ENCODE data around the gene WDFY1.
"Not testable (repeated sequence)": the region's sequence is repeated elsewhere in the genome, so short reads cannot be mapped to it uniquely, and the experiment has no call there.

WDFY1 gene

DNA sequence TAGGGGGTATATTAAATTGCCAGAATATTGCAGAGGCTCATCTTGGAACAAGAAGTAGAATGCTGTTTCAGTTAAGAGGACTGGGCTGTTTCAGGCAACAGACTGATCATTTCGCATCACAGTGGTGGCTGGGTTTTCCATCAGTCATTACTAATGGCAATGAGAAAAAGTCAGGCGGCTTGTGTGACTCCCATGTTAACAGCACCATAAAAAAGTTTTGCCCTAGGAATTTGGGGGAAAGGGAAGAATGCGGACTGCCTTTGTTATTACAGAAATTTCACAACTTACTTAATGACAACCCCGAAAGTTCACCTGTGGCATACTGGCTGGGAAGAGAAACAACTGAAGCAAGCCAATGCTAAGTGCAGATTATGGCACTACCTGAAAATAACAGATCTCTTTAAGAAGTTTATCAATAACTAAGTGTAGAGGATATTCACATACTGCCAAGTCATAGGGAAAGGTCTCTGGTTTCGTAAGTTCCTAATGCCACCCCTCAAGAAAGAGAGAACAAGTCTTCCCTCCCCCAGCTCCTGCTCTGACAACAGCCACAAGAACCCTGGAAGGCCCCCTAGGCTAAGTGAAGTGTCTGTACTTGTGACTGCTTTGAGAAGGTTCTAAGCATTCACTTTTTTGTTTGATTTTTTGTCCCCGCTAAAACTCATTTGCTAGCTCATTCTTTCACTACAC is 67.3 kb downstream of the WDFY1 start:
- Histone ChIP-seq H4K20me1 (ENCODE audit: control insufficient read depth, insufficient read depth, low read depth, low read length) (no peaks in the 10 kb centered on the region), H3K4me1 (ENCODE audit: control insufficient read depth, low read length) (no peaks in the 10 kb centered on the region), H3K4me2 (ENCODE audit: low read length) (no peak overlapping the region), H3F3A (ENCODE audit: control insufficient read depth, insufficient read depth) (no peaks in the 10 kb centered on the region), H3K27me3 (ENCODE audit: control insufficient read depth, low read length) (no peaks in the 10 kb centered on the region), H3K27ac (ENCODE audit: low read depth, low read length) (no peak overlapping the region), H3K9me3 (ENCODE audit: control insufficient read depth, insufficient read depth, low read length) (no peaks in the 10 kb centered on the region), H3K4me3 (ENCODE audit: low read length) (no peak overlapping the region), H3K79me2 (ENCODE audit: control insufficient read depth, low read length) (no peaks in the 10 kb centered on the region), H3K9me2 (replicated peaks; ENCODE audit: control insufficient read depth, low read length) (no peaks in the 10 kb centered on the region), H3K36me3 (ENCODE audit: control insufficient read depth, low read length) (no peaks in the 10 kb centered on the region)
- no peak for TF ChIP-seq EZH2phosphoT487 (IDR thresholded peaks at IDR 0.05; ENCODE audit: borderline replicate concordance, low read length)
- TF ChIP-seq, protein P1, sequence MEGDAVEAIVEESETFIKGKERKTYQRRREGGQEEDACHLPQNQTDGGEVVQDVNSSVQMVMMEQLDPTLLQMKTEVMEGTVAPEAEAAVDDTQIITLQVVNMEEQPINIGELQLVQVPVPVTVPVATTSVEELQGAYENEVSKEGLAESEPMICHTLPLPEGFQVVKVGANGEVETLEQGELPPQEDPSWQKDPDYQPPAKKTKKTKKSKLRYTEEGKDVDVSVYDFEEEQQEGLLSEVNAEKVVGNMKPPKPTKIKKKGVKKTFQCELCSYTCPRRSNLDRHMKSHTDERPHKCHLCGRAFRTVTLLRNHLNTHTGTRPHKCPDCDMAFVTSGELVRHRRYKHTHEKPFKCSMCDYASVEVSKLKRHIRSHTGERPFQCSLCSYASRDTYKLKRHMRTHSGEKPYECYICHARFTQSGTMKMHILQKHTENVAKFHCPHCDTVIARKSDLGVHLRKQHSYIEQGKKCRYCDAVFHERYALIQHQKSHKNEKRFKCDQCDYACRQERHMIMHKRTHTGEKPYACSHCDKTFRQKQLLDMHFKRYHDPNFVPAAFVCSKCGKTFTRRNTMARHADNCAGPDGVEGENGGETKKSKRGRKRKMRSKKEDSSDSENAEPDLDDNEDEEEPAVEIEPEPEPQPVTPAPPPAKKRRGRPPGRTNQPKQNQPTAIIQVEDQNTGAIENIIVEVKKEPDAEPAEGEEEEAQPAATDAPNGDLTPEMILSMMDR (IDR thresholded peaks at IDR 0.05; ENCODE audit: low read depth, low read length, poor library complexity, severe bottlenecking), result no peak

DNA sequence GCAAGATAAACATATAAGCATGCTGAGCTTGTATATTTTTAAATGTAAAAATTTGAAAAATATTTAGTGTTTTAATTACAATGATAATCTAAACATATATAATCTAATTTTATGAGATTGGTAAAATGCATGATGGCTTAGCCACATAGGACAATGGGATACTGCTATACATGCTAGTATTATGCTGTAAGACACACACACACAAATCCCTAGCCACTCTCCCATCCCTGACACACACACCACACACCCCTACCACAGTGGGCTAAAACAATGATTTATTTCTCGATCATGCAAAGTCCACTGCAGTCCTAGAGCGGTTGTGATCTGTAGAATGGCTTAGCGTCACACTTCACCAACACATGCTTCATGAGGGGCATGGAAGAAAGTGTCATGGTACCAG is 71.5 kb downstream of the WDFY1 start:
- no peak overlapping the region for H3K4me2 ChIP-seq (ENCODE audit: low read length)
- H3K36me3 ChIP-seq (ENCODE audit: control insufficient read depth, low read length), result no peaks in the 10 kb centered on the region
- H3F3A ChIP-seq (ENCODE audit: control insufficient read depth, insufficient read depth), result no peaks in the 10 kb centered on the region

DNA sequence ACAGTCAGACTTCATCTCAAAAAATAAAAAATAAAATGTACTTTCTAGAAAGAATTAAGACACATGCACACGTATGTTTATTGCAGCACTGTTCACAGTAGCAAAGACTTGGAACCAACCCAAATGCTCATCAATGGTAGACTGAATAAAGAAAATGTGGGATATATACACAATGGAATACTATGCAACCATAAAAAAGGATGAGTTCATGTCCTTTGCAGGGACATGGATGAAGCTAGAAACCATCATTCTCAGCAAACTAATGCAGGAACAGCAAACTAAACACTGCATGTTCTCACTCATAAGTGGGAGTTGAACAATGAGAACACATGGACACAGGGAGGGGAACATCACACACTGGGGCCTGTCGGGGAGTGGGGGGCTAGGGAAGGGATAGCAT is 72.4 kb downstream of the WDFY1 start:
- H3K36me3 ChIP-seq (ENCODE audit: control insufficient read depth, low read length); H3K27ac ChIP-seq (ENCODE audit: low read depth, low read length); H3K27me3 ChIP-seq (ENCODE audit: control insufficient read depth, low read length); H3K4me1 ChIP-seq (ENCODE audit: control insufficient read depth, low read length); H3K79me2 ChIP-seq (ENCODE audit: control insufficient read depth, low read length); H4K20me1 ChIP-seq (ENCODE audit: control insufficient read depth, insufficient read depth, low read depth, low read length); H3K9me2 ChIP-seq (replicated peaks; ENCODE audit: control insufficient read depth, low read length); H3F3A ChIP-seq (ENCODE audit: control insufficient read depth, insufficient read depth); H3K4me3 ChIP-seq (ENCODE audit: low read length); H3K9me3 ChIP-seq (ENCODE audit: control insufficient read depth, insufficient read depth, low read length); H3K4me2 ChIP-seq (ENCODE audit: low read length): not testable (repeated sequence)

More for the DNA sequence above, 71.5 kb downstream of the WDFY1 start:
- no peak overlapping the region for H3K27ac ChIP-seq (ENCODE audit: low read depth, low read length)
- no peak for TF ChIP-seq EZH2phosphoT487 (IDR thresholded peaks at IDR 0.05; ENCODE audit: borderline replicate concordance, low read length)
- TF ChIP-seq, protein P1 (IDR thresholded peaks at IDR 0.05; ENCODE audit: low read depth, low read length, poor library complexity, severe bottlenecking), result no peak
- no peaks in the 10 kb centered on the region for H3K9me3 ChIP-seq (ENCODE audit: control insufficient read depth, insufficient read depth, low read length)
- H3K4me3 ChIP-seq (ENCODE audit: low read length), result no peak overlapping the region
- no peaks in the 10 kb centered on the region for H4K20me1 ChIP-seq (ENCODE audit: control insufficient read depth, insufficient read depth, low read depth, low read length)
- no peaks in the 10 kb centered on the region for H3K4me1 ChIP-seq (ENCODE audit: control insufficient read depth, low read length)
- H3K9me2 ChIP-seq (replicated peaks; ENCODE audit: control insufficient read depth, low read length), result no peaks in the 10 kb centered on the region
- no peaks in the 10 kb centered on the region for H3K27me3 ChIP-seq (ENCODE audit: control insufficient read depth, low read length)
- H3K79me2 ChIP-seq (ENCODE audit: control insufficient read depth, low read length), result no peaks in the 10 kb centered on the region

DNA sequence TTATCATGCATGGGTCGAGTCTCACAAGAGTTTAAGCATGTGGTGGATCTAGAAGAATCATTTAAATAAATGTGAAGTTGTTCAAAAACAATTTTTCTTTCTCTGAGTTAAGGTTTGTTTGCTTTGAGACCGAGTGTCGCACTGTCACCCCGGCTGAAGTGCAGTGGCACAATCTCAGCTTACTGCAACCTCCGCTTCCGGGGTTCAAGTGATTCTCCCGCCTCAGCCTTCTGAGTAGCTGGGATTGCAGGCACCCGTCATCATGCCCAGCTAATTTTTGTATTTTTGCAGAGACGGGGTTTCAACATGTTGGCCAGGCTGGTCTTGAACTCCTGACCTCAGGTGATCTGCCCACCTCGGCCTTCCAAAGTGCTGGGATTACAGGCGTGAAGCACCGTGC is 73.5 kb downstream of the WDFY1 start:
- not testable (repeated sequence) for H3K4me2 ChIP-seq (ENCODE audit: low read length); H3K4me1 ChIP-seq (ENCODE audit: control insufficient read depth, low read length)

More for the DNA sequence above, 73.5 kb downstream of the WDFY1 start:
- H3K9me2 ChIP-seq (replicated peaks; ENCODE audit: control insufficient read depth, low read length); H3K27me3 ChIP-seq (ENCODE audit: control insufficient read depth, low read length); H3K4me3 ChIP-seq (ENCODE audit: low read length); H3K27ac ChIP-seq (ENCODE audit: low read depth, low read length); H3K36me3 ChIP-seq (ENCODE audit: control insufficient read depth, low read length); H3K79me2 ChIP-seq (ENCODE audit: control insufficient read depth, low read length); H4K20me1 ChIP-seq (ENCODE audit: control insufficient read depth, insufficient read depth, low read depth, low read length); H3K9me3 ChIP-seq (ENCODE audit: control insufficient read depth, insufficient read depth, low read length); H3F3A ChIP-seq (ENCODE audit: control insufficient read depth, insufficient read depth): not testable (repeated sequence)
